ENCODE results near the gene RAB23. TPM values are rescaled to one million over a fixed set of nuclear protein-coding genes. Genes with fewer than 3 reads are reported as not detected.
A peak's percentile ranks its signal among the peaks of the same experiment; 100 is the strongest.

Gene RAB23
- total and polyA plus RNA-seq, 2 experiments from 2014 or later, result 11.9 to 14.7 TPM

DNA sequence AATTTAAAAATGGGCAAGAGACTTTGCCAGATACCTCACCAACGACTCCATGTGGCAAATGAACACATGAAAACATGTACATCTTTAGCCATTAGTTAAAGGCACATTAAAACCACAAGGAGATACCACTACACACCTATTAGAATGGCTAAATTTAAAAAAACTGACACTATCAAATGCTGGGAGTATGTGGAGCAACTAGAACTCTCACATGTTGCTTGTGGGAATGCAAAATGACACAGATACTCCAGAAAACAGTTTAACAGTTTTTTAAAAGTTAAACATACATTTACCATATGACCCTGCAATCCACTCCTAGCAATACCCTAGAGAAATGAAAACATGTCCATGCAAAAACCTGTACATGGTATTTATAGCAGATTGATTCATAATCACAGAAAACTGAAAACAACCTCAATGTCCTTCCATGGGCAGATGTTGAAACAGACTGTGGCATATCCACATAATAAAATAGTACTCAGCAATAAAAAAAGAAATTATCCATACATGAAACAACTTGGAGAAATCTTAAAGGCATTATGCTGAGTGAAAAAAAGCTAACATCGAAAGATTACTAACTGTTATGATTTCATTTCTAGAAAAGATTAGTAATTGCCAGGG, 1.9 kb downstream of the RAB23 start:
- no peaks in the 10 kb centered on the region for H3K36me3 ChIP-seq
- no peaks in the 10 kb centered on the region for H3K9me3 ChIP-seq (ENCODE audit: low read depth)
- H3K27me3 ChIP-seq, result no peaks in the 10 kb centered on the region
- no peak for DNase-seq (ENCODE audit: low read depth in 1 of 2, low spot score in 1 of 2)
- peaks cover 10% of the 10 kb centered on the region for H3K4me1 ChIP-seq (ENCODE audit: low read depth)
- H3K4me3 ChIP-seq, result peak overlapping the region; percentile 94
- H3K27ac ChIP-seq, result no peak overlapping the region
- no peak for TF ChIP-seq CTCF (IDR thresholded peaks at IDR 0.05; ENCODE audit: low read depth, low read length)

- no peak overlapping the region for H3K4me3 ChIP-seq
- no peak overlapping the region for H3K27ac ChIP-seq
- peaks cover 5% of the 10 kb centered on the region for H3K4me1 ChIP-seq (ENCODE audit: low read depth)
- H3K27me3 ChIP-seq, result no peaks in the 10 kb centered on the region
- no peak for TF ChIP-seq CTCF (IDR thresholded peaks at IDR 0.05; ENCODE audit: low read depth, low read length)
- no peak for DNase-seq (ENCODE audit: low read depth in 1 of 2, low spot score in 1 of 2)
- H3K36me3 ChIP-seq, result no peaks in the 10 kb centered on the region
- H3K9me3 ChIP-seq (ENCODE audit: low read depth), result no peaks in the 10 kb centered on the region
Measured at GRCh38 chr6:57217270-57217669, 4.8 kb downstream of the RAB23 start.

- Histone ChIP-seq H3K27me3 (no peaks in the 10 kb centered on the region), H3K27ac (no peak overlapping the region), H3K36me3 (no peaks in the 10 kb centered on the region), H3K4me3 (no peak overlapping the region), H3K4me1 (ENCODE audit: low read depth) (peaks cover 5% of the 10 kb centered on the region), H3K9me3 (ENCODE audit: low read depth) (no peaks in the 10 kb centered on the region)
- TF ChIP-seq CTCF (IDR thresholded peaks at IDR 0.05; ENCODE audit: low read depth, low read length), result peak; percentile 11
- DNase-seq (ENCODE audit: low read depth in 1 of 2, low spot score in 1 of 2), result peak in 1 of 2 donors; percentile 69
Measured at GRCh38 chr6:57216235-57217101, 5.6 kb downstream of the RAB23 start.

GRCh38 chr6:57215260-57215659, 6.8 kb downstream of the RAB23 start:
- Histone ChIP-seq H3K9me3 (ENCODE audit: low read depth) (no peaks in the 10 kb centered on the region), H3K36me3 (no peaks in the 10 kb centered on the region), H3K27ac (no peak overlapping the region), H3K4me3 (no peak overlapping the region), H3K27me3 (no peaks in the 10 kb centered on the region), H3K4me1 (ENCODE audit: low read depth) (no peaks in the 10 kb centered on the region)
- no peak for DNase-seq (ENCODE audit: low read depth in 1 of 2, low spot score in 1 of 2)
- TF ChIP-seq CTCF (IDR thresholded peaks at IDR 0.05; ENCODE audit: low read depth, low read length), result no peak

- Histone ChIP-seq H3K4me1 (ENCODE audit: low read depth) (no peaks in the 10 kb centered on the region), H3K4me3 (no peak overlapping the region), H3K36me3 (no peaks in the 10 kb centered on the region), H3K27me3 (no peaks in the 10 kb centered on the region), H3K9me3 (ENCODE audit: low read depth) (no peaks in the 10 kb centered on the region), H3K27ac (no peak overlapping the region)
- no peak for TF ChIP-seq CTCF (IDR thresholded peaks at IDR 0.05; ENCODE audit: low read depth, low read length)
- DNase-seq (ENCODE audit: low read depth in 1 of 2, low spot score in 1 of 2), result no peak
Measured at GRCh38 chr6:57210060-57210459, 12.0 kb downstream of the RAB23 start.

Data from cardiac muscle cell (in vitro differentiated cells and primary cell).